NOMO-1 (cell line): ENCODE measurements around the gene DENND5A.

ENCODE experiments used
- DNase-seq, 2 experiments: peaks; one replicate each; lab custom pipeline; 2025; ENCODE audit not compliant: unreplicated experiment in 2 of 2; lab: John Stamatoyannopoulos, UW

The DENND5A gene

DNA sequence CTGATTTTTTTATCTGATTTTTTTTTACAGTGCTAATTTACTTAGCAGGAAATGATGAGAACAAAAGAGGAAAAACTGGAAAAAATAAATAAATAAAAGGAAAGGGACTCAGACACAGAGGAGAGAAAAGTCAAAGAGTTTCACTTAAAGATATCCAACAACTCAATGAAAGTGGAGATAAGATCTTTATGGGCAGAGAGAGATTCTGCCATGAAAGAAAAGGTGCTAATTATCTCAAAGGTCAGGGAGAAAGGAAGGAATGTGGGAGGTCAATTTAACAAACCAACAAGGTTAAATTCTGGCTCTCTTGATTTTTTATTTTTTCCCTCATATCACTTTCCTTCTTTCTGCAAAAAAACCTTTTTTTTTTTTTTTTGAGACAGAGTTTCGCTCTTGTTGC is 86.0 kb downstream of the DENND5A start:
- DNase-seq: no peak

DNA sequence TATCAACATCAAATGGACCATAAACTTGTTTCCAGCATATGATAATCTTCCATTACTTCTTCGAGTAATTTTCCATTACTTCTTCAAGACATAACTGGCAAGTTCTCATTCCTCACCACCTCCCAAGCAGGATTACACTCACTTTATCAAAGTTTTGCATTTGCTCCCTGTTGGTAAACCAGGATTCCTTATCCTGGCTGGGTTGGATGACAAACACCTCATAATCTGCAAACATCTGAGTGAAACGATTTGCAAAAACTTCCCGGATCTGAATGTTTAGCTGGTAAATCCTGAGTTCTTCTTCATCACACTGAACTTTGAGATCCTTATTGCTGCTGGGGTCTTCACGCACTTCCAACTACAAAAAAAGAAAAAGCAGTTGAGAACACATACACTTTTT is 86.4 kb downstream of the DENND5A start:
- DNase-seq: no peak

DNA sequence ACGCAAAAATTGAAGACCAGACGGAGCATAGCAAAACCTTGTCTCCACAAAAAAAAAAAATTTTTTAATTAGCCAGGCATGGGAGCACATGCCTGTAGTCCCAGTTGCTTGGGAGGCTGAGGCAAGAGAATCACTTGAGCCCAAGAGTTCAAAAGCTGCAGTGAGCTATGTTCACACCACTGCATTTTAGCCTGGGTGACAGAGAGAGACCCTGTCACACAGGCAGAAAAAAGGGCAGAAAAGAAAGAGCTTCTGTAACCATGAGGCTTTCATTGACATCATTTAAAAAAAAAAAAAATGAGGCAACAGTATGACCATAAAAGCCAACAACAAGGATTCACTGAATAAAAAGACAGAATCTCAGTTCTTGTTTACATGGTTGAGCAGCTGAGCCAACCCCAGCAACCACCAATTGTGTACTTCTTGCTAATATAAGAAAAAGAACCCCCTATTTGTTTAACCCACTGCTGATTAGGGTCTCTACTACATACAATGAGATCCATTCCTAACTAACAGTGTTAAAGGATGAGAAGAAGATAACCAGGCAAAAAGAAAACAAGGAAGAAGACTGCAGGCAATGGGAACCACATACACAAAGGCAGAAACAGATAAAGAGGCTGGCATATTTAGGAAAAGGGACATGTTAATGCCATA is 87.6 kb downstream of the DENND5A start:
- no peak for DNase-seq

DNA sequence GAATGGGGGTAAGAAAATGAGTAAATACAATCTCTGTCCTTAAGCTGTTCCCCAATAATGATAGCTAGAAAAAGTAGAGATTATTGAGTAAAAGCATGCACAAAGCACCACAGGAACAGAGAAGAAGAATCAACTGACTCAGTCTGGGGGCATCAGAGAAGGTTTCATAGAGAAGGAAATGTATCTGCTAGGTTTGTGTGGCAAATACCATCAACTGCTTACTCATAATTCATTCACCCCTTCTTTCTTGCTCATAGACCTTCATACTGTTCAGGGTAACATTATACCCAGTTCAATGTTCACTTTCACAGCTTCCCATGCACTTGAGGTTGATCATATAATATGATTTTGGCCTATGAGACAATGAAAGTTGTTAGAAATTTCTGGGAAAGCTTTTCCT is 88.6 kb downstream of the DENND5A start:
- no peak for DNase-seq

GRCh38 chr11:9176136-9176535 is 89.0 kb downstream of the DENND5A start:
- no peak for DNase-seq

DNA sequence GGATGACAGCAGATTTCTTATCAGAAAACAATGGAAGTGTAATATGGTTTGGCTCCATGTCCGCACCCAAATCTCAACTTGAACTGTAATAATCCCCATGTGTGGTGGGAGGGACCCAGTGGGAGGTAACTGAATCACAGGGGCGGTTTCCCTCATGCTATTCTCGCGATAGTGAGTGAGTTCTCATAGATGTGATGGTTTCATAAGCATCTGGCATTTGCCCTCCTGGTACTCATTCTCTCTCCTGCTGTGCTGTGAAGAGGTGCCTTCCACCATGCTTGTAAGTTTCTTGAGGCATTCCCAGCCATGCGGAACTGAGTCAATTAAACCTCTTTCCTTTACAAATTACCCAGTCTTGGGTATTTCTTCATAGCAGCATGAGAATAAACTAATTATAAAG is 92.8 kb downstream of the DENND5A start:
- no peak for DNase-seq

GRCh38 chr11:9170450-9170849 is 94.7 kb downstream of the DENND5A start:
- DNase-seq: no peak

- peak in 1 of 2 experiments; percentile 15 for DNase-seq
These were observed 95.4 kb downstream of the DENND5A start for GRCh38 chr11:9169595-9170295.

DNA sequence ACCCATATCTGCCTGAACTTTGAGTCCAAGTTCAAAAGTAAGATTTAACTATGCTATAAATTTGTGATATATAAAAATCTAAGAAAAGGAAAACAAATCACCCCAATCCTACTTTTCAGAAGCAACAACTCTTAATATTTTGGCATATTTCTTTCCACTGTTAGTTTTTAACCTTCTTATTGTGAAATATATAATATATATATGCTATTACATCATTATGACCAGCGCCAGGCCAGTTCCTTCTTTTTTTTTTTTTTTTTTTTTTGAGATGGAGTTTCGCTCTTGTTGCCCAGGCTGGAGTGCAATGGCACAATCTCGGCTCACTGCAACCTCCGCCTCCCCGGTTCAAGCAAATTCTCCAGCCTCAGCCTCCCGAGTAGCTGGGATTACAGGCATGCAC is 103.2 kb downstream of the DENND5A start:
- DNase-seq: peak; percentile 61 to 71

GRCh38 chr11:9160166-9160565 is 105.0 kb downstream of the DENND5A start:
- DNase-seq: peak; percentile 33 to 67

DNA sequence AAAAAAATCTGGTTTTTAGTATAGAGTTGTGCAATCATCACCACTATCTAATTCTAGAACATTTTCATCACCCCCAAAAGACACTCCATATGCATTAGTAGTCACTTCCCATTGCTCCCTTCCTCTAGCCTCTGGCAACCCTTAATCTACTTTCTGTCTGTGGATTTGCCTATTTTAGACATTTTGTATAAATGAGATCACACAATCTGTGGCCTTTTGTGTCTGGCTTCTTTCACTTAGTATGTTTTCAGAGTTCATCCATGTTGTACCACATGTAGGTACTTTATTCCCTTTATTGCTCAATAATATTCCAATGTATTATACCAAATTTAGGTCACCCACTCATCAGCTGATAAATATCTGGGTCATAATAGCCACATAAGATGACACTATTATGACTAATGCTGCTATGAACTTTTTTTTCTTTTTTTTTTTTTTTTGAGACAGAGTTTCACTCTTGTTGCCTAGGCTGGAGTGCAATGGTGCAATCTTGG is 106.2 kb downstream of the DENND5A start:
- peak; percentile 35 to 37 for DNase-seq

- DNase-seq: no peak
These were observed 109.2 kb downstream of the DENND5A start for GRCh38 chr11:9155930-9156329.

GRCh38 chr11:9153651-9154050 is 111.5 kb downstream of the DENND5A start:
- DNase-seq: no peak

- no peak for DNase-seq
These were observed 113.5 kb downstream of the DENND5A start for GRCh38 chr11:9151631-9152030.

- DNase-seq: no peak
These were observed 114.2 kb downstream of the DENND5A start for GRCh38 chr11:9150926-9151325.

GRCh38 chr11:9150501-9150900 is 114.6 kb downstream of the DENND5A start:
- DNase-seq: no peak

DNA sequence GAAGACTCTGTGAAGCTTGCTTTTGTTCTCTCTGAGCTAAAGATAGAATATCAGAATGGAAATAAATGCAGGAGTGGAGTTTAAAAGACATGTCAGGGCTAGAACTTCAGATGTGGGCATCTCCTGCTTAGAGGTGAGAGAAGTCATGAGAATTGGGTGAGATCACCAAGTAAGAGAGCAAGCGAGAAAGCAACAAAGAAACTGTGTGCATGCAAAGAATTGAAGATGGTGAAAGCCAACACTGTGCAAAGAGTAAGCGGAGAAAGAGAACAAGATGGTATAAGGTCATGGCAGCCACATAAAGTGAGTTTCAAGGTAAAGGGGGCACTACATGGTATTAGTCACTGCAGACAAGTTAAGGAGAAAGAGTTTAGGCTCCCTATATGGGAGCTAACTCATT is 116.4 kb downstream of the DENND5A start:
- DNase-seq: no peak

DNA sequence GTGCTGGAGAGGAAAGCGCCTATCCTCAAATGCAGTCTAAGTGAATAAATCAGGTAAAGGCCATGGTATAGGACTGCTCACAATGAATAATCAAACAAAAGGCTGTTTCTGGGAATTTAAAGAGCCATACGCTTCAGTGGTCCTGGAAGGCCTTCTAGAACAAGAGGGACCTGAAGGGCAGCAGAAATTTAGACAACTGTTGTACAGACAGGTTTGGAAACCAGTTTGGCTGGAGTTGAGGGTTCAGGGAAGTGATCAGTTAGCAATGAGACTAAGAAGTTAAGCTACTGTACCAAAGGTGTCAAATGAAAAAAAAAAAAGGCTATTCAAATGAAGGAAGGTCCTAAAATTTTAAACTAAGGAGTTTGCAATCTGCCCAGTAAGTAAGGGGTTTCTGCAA is 117.1 kb downstream of the DENND5A start:
- DNase-seq: no peak

GRCh38 chr11:9146477-9146876 is 118.7 kb downstream of the DENND5A start:
- no peak for DNase-seq

DNA sequence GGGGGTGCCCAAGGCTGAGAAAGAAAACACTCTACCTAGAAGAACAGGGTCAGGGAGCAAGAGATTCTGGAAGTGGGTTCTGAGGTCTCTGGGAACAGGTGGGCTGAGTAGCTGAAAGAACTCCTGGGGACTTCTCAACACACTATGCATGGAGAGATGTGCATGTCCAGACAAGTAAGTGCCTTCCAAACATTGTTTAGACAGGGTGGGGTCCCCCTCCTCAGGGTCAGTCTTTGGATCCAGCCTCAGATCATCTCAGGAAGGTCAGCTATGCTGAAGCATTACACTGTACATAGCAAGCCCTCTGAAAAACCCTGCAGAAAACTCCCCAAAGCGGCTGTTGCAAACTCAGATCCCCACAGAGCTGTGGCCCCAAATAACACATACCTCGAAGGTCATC is 119.9 kb downstream of the DENND5A start:
- no peak for DNase-seq

DNA sequence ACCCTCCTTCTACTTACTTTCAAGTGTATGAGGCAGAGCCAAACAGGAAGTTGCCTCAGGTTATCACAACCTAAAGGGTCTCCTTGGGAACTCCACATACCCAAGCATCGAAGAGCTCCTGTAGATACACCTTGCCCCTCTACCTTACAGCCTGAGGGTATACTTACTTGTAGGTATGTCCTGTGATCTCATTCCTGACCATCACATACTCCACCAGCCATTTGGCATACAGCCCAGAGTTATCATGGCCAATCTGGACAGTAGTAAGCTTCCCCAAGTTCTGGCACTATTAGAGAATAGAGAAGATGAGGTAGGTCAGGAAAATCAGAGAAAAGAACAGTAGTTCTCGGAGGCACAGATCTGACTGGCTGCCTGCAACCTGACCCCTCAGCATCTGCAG is 120.3 kb downstream of the DENND5A start:
- DNase-seq: no peak

DNA sequence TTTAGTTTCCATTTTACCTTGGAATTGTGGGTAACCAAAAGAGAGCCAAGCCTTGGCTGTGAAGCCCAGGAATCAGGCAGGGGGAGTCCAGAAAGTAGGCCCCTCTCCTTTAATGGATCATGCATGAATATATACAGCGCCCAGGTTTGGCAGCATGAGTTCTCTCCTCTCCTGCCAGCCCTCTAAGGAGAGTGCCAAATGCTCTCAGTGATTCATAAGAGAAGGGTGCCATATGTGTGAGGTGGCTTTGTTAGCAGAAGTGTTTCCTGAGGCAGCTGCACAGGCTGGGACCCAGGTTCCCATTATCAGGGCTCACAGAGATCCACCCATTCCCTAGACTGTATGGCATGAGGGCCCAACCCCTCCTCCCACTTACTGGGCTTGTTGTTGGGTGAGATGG is 121.4 kb downstream of the DENND5A start:
- DNase-seq: no peak
